HG02840 (cell line): ENCODE results near the gene STAC3.

ENCODE experiments used
- ATAC-seq: cut with Tn5 transposase; IDR thresholded peaks from one replicate; pipeline ENCODE4 v1.9.1; 2021; ENCODE audit warnings: mild to moderate bottlenecking, moderate library complexity, moderate number of reproducible peaks; ENCODE audit not compliant: unreplicated experiment, low FRiP score

The STAC3 gene

GRCh38 chr12:57213763-57214397 lies 37.1 kb downstream of the STAC3 start:
- ATAC-seq = no peak

DNA sequence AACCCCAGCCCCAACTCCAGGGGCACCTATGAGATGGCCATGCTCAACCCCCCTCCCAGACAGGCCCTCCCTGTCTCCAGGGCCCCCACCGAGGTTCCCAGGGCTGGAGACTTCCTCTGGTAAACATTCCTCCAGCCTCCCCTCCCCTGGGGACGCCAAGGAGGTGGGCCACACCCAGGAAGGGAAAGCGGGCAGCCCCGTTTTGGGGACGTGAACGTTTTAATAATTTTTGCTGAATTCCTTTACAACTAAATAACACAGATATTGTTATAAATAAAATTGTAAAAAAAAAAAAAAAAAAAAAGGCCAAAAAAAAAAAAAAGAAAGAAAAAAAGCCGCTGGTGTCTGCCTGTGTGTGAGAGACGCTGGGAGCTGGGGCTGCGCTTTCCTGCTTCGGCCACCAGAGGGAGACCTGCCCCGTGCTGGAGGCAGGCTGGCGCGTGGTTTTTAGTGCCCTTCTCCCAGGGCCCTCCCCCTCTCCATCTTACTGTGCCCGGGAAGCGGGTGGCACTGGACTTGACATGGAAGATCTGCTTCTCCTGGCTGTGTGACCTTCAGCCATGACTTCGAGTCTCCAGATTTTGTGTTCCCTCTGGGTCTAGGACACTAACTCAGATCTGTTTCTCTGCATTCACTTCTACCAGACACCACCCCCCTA lies 37.8 kb downstream of the STAC3 start:
- ATAC-seq = no peak

GRCh38 chr12:57212701-57213057 lies 38.3 kb downstream of the STAC3 start:
- no peak for ATAC-seq

DNA sequence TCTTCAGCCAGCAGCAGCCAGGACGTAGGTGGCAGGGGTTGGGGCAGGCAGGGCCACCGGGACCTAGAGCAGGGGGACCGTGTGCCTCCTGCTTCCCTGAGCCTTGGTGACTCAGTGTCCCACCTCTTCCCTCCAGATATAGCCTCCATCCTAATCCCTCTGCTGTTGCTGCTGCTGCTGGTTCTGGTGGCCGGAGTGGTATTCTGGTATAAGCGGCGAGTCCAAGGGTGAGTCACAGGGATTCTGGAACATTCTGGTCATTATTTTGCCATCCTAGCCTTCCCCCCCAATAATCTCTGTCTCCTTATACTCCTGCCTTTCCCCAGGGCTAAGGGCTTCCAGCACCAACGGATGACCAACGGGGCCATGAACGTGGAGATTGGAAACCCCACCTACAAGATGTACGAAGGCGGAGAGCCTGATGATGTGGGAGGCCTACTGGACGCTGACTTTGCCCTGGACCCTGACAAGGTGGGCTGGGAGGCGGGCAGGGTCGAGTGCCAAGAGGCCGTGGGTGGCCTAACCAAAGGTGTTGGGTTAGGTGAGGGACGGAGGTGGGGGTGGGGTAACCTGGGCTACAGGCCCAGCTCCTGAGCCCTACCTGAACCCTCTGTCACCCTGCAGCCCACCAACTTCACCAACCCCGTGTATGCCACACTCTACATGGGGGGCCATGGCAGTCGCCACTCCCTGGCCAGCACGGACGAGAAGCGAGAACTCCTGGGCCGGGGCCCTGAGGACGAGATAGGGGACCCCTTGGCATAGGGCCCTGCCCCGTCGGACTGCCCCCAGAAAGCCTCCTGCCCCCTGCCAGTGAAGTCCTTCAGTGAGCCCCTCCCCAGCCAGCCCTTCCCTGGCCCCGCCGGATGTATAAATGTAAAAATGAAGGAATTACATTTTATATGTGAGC lies 38.9 kb downstream of the STAC3 start:
- ATAC-seq = no peak

- no peak for ATAC-seq
Measured at GRCh38 chr12:57210926-57211692, 39.9 kb downstream of the STAC3 start.

DNA sequence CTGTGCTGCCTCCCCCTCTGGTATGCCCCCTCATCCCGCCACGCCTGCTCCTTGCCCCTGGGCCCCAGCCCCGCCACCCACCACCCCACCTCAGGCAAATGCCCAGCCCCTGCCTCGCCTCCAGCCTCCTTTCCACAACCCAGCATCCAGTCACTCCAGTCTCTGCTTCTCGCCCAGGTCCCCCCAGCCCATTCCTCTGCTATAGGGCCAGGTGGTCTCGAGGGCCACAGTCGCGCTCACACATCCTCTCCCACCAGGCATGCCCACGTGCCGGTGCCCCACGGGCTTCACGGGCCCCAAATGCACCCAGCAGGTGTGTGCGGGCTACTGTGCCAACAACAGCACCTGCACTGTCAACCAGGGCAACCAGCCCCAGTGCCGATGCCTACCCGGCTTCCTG lies 40.5 kb downstream of the STAC3 start:
- no peak for ATAC-seq

GRCh38 chr12:57209916-57210315 lies 41.1 kb downstream of the STAC3 start:
- no peak for ATAC-seq

DNA sequence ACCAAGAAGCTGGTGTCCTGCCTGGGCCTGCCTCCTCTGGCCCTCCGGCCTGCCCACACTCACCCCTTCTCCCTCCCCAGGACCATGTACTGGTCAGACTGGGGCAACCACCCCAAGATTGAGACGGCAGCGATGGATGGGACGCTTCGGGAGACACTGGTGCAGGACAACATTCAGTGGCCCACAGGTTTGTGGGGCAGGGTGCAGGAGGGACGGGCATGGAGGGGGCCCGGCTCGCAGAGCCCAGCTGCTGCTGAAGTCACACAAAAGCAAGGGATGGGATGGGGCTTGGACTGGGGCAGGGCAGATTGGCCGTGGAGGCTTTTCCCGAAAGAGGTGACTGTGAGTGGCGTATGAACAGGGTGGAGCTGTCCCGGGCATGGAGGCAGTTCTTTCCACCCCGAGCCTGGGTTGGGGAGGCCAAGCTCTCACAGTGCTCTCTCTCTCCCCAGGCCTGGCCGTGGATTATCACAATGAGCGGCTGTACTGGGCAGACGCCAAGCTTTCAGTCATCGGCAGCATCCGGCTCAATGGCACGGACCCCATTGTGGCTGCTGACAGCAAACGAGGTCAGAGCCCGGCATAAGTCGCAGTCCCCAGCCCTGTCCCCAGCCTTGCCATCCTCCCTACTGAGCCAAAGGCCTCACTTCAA lies 42.2 kb downstream of the STAC3 start:
- ATAC-seq = no peak

- ATAC-seq = no peak
Measured at GRCh38 chr12:57207731-57208630, 43.0 kb downstream of the STAC3 start.

DNA sequence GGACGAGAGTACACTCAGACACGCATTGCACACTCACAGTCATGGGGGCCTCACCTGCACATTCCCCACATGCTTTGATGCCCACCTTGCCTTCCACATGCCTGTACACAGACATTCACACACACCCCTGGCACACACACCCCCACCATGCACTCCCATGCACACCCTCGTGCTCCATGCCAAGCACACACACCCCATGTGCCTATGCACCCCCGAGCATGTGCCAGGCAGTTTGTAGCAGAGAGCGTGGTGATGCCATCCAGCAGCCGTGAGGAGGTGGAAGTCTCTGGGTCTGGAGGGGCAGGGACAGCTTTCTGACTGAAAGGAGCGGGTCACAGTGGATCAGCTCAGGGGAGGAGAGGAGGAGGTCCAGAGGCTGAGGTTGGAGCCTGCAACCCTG lies 45.1 kb downstream of the STAC3 start:
- ATAC-seq = no peak

GRCh38 chr12:57205186-57205585 lies 45.8 kb downstream of the STAC3 start:
- no peak for ATAC-seq

- no peak for ATAC-seq
Measured at GRCh38 chr12:57204454-57204853, 46.5 kb downstream of the STAC3 start.

- no peak for ATAC-seq
Measured at GRCh38 chr12:57203791-57204190, 47.2 kb downstream of the STAC3 start.

GRCh38 chr12:57203201-57203600 lies 47.8 kb downstream of the STAC3 start:
- no peak for ATAC-seq

DNA sequence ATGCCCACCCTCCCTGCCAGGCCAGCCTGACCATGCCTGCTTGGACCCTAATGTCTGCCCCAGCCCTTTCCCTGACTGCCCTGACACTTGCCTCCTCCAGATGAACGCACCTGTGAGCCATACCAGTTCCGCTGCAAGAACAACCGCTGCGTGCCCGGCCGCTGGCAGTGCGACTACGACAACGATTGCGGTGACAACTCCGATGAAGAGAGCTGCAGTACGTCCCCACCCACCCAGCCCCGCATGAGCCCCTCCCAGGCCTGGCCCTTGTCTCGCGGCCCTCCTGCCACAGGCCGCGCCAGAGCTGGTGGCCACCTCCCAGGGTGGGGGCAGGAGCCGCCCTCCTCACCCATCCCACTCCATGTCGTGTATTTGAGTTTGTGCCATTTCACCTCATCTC lies 48.7 kb downstream of the STAC3 start:
- no peak for ATAC-seq

DNA sequence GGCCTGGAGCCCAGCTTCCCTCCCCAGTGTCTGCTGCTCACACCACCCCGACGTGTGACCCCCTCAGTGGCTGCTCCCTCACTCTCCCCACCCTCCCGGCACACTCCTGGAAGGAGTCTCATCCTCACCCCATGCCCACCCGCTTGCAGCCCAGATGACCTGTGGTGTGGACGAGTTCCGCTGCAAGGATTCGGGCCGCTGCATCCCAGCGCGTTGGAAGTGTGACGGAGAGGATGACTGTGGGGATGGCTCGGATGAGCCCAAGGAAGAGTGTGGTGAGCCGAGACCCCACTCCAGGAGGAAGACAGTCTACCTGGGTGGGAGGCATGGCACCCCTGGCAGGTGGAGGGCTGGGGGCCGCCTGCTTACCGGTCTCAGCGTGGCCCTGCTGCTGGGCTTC lies 49.4 kb downstream of the STAC3 start:
- no peak for ATAC-seq

- ATAC-seq = no peak
Measured at GRCh38 chr12:57201219-57201618, 49.8 kb downstream of the STAC3 start.

DNA sequence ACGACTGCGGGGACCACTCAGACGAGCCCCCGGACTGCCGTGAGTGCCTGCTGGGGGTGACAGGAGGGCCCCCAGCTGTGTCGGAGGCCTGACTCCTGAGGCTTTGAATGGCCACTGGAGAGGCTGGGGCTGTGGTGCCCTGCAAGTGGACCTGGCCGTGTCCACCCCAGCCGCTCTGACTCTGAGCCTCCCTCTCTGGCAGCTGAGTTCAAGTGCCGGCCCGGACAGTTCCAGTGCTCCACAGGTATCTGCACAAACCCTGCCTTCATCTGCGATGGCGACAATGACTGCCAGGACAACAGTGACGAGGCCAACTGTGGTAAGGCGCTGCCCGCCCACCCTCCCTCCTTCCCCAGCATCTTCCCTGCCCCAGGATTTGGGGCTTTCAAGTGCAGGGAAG lies 50.5 kb downstream of the STAC3 start:
- no peak for ATAC-seq

GRCh38 chr12:57199191-57199590 lies 51.8 kb downstream of the STAC3 start:
- no peak for ATAC-seq
